NOMO-1 treated with DMSO at 0.1 percent for 48 hours (cell line): ENCODE results near the gene PCBD1.
A peak's percentile ranks its signal among the peaks of the same experiment; 100 is the strongest.

ENCODE experiments used
- DNase-seq: peaks from one replicate; lab custom pipeline; 2025; ENCODE audit not compliant: unreplicated experiment; lab: John Stamatoyannopoulos, UW

PCBD1 gene

DNA sequence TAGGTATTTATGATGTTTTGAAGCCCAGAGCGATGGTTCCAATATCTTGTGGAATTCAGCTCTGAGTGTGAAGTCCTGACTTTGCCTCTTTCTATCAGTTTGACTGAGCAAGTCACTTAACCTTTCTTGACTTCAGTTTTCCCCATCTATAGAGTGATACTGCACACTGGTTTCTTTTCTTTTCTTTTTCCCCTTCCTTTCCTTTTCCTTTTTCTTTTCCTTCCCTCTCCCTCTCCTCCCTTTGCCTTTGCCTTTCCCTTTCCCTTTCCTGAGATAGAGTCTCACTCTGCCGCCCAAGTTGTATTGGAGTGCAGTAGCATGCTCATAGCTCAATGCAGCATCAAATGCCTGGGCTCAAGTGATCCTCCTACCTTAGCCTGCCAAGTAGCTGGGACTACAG is 52.0 kb downstream of the PCBD1 start:
- DNase-seq: no peak

DNA sequence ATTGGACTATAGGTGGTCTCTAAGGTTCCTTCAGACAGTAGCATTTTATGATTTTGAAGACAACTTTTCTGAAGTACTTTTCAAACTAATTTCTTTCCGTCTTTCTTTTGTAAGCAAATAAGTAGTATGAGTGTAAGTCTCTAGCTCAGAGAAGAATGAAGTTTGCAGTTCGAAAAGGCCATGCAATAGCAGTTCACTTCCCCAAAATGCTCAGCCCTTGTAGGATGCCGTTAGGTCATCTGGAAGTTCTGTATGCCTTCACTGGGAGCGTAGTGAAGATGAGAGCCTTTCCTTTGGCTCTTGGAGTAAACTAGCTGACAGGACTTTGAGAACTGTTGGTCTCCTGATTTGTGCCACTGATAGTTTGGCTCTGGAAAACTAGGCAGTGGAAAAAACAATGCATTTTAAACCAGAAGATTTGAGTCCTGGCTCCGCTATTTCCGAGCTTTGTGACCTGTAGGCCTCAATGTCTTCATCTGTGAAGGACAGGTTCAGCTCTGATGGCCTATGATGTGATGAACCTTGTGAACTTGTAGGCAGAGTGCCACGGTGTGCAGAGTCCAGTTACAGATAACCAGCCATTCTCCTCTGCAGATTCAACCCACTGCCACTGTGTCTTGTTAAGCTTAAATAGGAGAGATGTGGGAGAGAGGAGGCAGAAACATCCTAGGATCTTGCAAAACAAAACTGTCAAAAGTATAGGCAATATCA is 53.8 kb downstream of the PCBD1 start:
- DNase-seq: peak; percentile 4

DNA sequence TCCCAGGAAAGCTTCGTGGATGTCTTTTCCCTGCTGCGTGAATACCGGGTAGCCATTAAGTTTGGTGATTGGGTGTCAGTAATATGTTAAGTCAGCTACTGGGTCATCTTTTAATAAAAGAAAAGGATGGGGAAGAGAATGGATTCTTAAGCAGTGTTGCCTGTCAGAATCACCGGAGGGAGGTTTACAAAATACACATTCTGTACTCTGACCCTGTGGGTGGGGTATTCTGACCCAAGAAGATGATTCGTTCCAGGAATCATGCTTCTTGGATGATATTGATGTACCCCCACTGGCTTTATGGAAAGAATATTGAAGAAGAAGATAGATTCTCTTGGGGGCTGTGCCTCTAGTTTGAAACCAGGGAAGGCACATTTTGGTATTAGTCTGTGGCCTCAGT is 54.3 kb downstream of the PCBD1 start:
- DNase-seq: no peak

DNA sequence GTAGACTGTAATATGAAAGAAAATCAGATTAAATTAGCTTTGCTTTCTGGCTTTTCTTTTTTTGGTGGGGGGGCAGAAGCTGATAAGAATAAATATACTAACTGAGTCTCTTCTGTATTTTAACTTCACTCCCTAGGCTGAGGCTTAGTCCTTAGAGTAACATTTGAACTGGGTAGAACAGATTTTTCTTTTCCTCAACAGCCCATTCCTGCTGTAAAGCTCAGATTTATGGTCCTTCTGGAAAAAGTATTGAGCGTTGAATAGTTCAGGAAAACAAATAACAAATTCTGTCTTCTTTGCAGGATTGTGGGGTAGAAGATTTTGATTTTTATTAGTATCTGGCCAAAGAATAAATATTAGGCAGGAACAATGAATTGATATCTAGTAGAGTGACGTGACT is 54.8 kb downstream of the PCBD1 start:
- DNase-seq: no peak
